PC-9 (cell line): ENCODE results near the gene SPEM3. TPM values are rescaled to one million over a fixed set of nuclear protein-coding genes. Genes with fewer than 3 reads are reported as not detected.

ENCODE experiments used
- BruUV-seq: library from RNA; stranded (reverse); fragments of 400-500 nt; replicated peaks from 2 replicates; lab custom pipeline; 2021; lab: Mats Ljungman, UMichigan
- CTCF ChIA-PET: fragments of 300-600 bp; sonication (Branson Sonifier 250); formaldehyde crosslinking; loops from one replicate; lab custom pipeline; 2022; ENCODE audit warnings: antibody characterized with exemption; lab: Charles Lee
- POLR2A ChIA-PET: fragments of 300-600 bp; sonication (Branson Sonifier 250); formaldehyde crosslinking; loops from one replicate; lab custom pipeline; 2022; ENCODE audit warnings: antibody characterized with exemption; ENCODE audit not compliant: unreplicated experiment; lab: Charles Lee
- DNase-seq, 2 experiments: peaks; one replicate each; pipeline versions ENCODE4 v3.0.0 to v3.0.0-alpha.2; 2015 to 2022; ENCODE audit warnings: mixed read lengths in 1 of 2
- H2AFZ ChIP-seq: fragments of 200-600 bp; sonication (generic); 2 replicates; pipeline ENCODE4 v1.8.1; 2017; ENCODE audit warnings: antibody characterized with exemption
- H3F3A ChIP-seq: fragments of 200-600 bp; sonication (generic); 2 replicates; pipeline ENCODE4 v1.8.1; 2017; ENCODE audit warnings: antibody characterized with exemption, mild to moderate bottlenecking, low read depth; ENCODE audit not compliant: insufficient read depth
- H3K27ac ChIP-seq: fragments of 200-600 bp; sonication (generic); 2 replicates; pipeline ENCODE4 v1.6.1; 2016; ENCODE audit warnings: mixed run types
- H3K27me3 ChIP-seq: fragments of 200-600 bp; sonication (generic); 2 replicates; pipeline ENCODE4 v1.6.1; 2016; ENCODE audit warnings: low read depth, mixed run types; ENCODE audit not compliant: insufficient read depth
- H3K36me3 ChIP-seq: fragments of 200-600 bp; sonication (generic); 2 replicates; pipeline ENCODE4 v1.6.1; 2016; ENCODE audit warnings: low read depth, mixed run types
- H3K4me1 ChIP-seq: fragments of 200-600 bp; sonication (generic); replicated peaks from 2 replicates; pipeline ENCODE4 v1.6.1; 2016; ENCODE audit warnings: mixed run types; ENCODE audit not compliant: insufficient read depth
- H3K4me2 ChIP-seq: fragments of 200-600 bp; sonication (generic); 2 replicates; pipeline ENCODE4 v1.6.1; 2017; ENCODE audit warnings: mixed run types
- H3K4me3 ChIP-seq: fragments of 200-600 bp; sonication (generic); 2 replicates; pipeline ENCODE4 v1.6.1; 2016; ENCODE audit warnings: mixed run types
- H3K79me2 ChIP-seq: fragments of 200-600 bp; sonication (generic); 2 replicates; pipeline ENCODE4 v1.6.1; 2017; ENCODE audit warnings: low read depth, mixed run types
- H3K9me2 ChIP-seq: fragments of 200-600 bp; sonication (generic); 2 replicates; pipeline ENCODE4 v1.8.1; 2017; ENCODE audit warnings: mild to moderate bottlenecking; ENCODE audit not compliant: insufficient read depth
- H3K9me3 ChIP-seq: fragments of 200-600 bp; sonication (generic); 2 replicates; pipeline ENCODE4 v1.8.1; 2016; ENCODE audit warnings: low read depth; ENCODE audit not compliant: insufficient read depth
- H4K20me1 ChIP-seq: fragments of 200-600 bp; sonication (generic); 2 replicates; pipeline ENCODE4 v1.8.1; 2017; ENCODE audit not compliant: insufficient read depth
- EZH2 ChIP-seq: fragments of 200-600 bp; sonication (generic); IDR thresholded peaks from 2 replicates; pipeline ENCODE4 v1.8.0; 2017; ENCODE audit warnings: antibody characterized with exemption, low read depth
- intact Hi-C: fragments of 100-400 bp; cut with micrococcal nuclease; formaldehyde crosslinking; loops from one replicate; pipeline ENCODE4 v1.10.0; 2022; ENCODE audit not compliant: unreplicated experiment
- total RNA-seq: library from RNA; stranded (reverse); gene quantifications from 2 replicates; pipeline ENCODE4 v1.2.3, GENCODE V29; 2021
- TF ChIP-seq, protein P1 (sequence below): fragments of 200-600 bp; sonication (generic); conservative IDR thresholded peaks from 2 replicates; pipeline ENCODE4 v1.6.1; 2017; ENCODE audit warnings: mixed run types, antibody characterized with exemption, mild to moderate bottlenecking, moderate library complexity

SPEM3 gene
- total RNA-seq, 1 experiment from 2014 or later, result not detected

DNA sequence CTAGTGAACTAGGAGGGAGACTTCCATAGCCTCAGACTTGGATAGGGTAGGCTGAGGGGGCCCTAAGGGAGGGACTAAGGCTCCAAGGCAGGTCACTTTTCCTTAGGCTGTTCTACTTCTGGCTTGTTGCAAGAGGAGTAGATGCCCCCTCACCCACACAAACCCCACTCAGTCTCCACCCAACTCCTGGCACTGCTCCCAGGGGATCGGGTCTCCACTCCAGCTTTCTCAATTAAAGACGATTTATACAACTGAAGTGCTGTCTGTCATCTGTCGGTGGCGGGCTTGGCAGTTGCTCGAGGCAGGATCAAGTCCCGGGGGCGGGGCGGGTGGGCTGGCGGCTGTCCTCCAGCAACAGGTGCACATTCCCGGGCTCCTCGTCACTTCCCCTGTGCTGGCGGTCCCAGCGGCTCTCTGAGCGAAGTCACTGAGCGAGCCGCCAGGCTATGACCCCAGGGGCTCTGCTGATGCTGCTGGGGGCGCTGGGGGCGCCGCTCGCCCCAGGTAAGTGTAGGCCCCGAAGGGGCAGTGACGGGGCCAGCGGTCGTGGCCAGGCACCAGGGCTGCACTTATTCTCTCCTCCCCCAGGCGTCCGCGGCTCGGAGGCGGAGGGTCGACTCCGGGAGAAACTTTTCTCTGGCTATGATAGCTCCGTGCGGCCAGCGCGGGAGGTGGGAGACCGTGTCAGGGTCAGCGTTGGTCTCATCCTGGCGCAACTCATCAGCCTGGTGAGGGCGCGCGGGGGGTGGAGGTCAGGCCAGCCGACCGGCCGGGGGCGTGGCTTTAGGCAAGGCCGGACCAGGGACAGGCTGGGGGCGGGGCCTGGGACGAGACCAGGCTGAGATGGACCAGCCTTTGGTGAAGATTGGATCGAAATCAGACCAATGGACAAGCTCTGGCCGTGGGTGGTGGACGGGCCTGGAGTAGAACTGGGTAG, 16.3 kb downstream of the SPEM3 start, which contains the start of gene CHRNB1:
TSS of gene CHRNB1 (plus strand) at position 380 of the 937 bp plus-strand sequence. CDS start at position 447, 67 bp downstream.
- ChIA-PET POLR2A (interaction anchor here (0.5 to 1.5 kb wide), 10 partner anchors 10 to 220 kb away, joined by 3 to 12 read pairs (median 4); partner anchors contain the start of genes CD68, SOX15, TMEM102 and TMEM256), CTCF (interaction anchor here (0.5 to 1.1 kb wide), 4 partner anchors 47 to 144 kb away, joined by 3 to 6 read pairs (median 4); no protein-coding TSS in a partner anchor)
- Histone ChIP-seq H3K79me2 (no peaks in the 10 kb centered on the region), H3K9me2 (no peaks in the 10 kb centered on the region), H3F3A (peaks cover 3% of the 10 kb centered on the region; the same call in 1 of the 2 replicates), H3K4me1 (peaks cover 12% of the 10 kb centered on the region), H3K4me3 (peak within 1 kb of the TSS; percentile 71), H3K27ac (peak within 1 kb of the TSS; percentile 75), H3K36me3 (no peaks in the 10 kb centered on the region), H3K27me3 (no peaks in the 10 kb centered on the region), H2AFZ (peak within 1 kb of the TSS; percentile 81), H4K20me1 (no peaks in the 10 kb centered on the region), H3K9me3 (no peaks in the 10 kb centered on the region), H3K4me2 (peak within 1 kb of the TSS; percentile 81)
- TF ChIP-seq, protein P1, sequence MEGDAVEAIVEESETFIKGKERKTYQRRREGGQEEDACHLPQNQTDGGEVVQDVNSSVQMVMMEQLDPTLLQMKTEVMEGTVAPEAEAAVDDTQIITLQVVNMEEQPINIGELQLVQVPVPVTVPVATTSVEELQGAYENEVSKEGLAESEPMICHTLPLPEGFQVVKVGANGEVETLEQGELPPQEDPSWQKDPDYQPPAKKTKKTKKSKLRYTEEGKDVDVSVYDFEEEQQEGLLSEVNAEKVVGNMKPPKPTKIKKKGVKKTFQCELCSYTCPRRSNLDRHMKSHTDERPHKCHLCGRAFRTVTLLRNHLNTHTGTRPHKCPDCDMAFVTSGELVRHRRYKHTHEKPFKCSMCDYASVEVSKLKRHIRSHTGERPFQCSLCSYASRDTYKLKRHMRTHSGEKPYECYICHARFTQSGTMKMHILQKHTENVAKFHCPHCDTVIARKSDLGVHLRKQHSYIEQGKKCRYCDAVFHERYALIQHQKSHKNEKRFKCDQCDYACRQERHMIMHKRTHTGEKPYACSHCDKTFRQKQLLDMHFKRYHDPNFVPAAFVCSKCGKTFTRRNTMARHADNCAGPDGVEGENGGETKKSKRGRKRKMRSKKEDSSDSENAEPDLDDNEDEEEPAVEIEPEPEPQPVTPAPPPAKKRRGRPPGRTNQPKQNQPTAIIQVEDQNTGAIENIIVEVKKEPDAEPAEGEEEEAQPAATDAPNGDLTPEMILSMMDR, result no peak
- TF ChIP-seq EZH2, result no peak
- DNase-seq, result peak; percentile 70 to 94
- no TSS peak for BruUV-seq
- intact Hi-C loops, result loop anchor here (1.0 to 2.0 kb wide), 2 partner anchors 32 to 39 kb away; partner anchors contain the start of gene POLR2A

DNA sequence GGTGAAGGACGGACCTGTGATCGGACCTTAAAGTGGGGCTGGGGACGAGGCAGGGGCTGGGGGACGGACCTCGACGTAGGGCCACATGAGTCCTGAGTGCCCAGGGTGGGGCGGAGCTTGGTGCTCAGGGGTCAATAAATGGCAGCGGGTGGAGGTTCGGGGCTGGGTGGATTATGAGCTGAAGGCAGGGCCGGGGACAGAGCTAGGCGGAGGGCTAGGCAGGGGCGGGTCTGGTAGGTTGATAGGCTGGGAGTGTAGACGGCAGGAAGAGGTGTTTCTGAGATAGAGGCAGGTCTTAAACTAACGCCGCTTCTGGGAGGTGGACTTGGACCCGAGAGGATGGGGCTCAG, 16.9 kb downstream of the SPEM3 start:
- POLR2A ChIA-PET, result interaction anchor here (0.5 to 1.4 kb wide), 12 partner anchors 9 to 219 kb away, joined by 3 to 12 read pairs (median 4); partner anchors contain the start of genes SOX15, TMEM102 and TMEM256
- Histone ChIP-seq H3K4me1 (peaks cover 17% of the 10 kb centered on the region), H2AFZ (peak overlapping the region; percentile 81; the same call in 1 of the 2 replicates), H3K4me3 (peak overlapping the region; percentile 71), H3F3A (peaks cover 9% of the 10 kb centered on the region; the same call in 1 of the 2 replicates), H4K20me1 (no peaks in the 10 kb centered on the region), H3K9me2 (no peaks in the 10 kb centered on the region), H3K36me3 (no peaks in the 10 kb centered on the region), H3K27me3 (no peaks in the 10 kb centered on the region), H3K9me3 (no peaks in the 10 kb centered on the region), H3K4me2 (peak overlapping the region; percentile 81), H3K27ac (peak overlapping the region; percentile 75), H3K79me2 (no peaks in the 10 kb centered on the region)
- TF ChIP-seq, protein P1, result no peak
- TF ChIP-seq EZH2, result no peak
- CTCF ChIA-PET, result interaction anchor here (0.6 to 1.1 kb wide), 3 partner anchors 9 to 116 kb away, joined by 3 to 5 read pairs (median 5); no protein-coding TSS in a partner anchor
- DNase-seq, result peak; percentile 66 to 92
- intact Hi-C loops, result loop anchor here (1.0 to 2.0 kb wide), 2 partner anchors 31 to 39 kb away; partner anchors contain the start of gene POLR2A
- BruUV-seq, result no TSS peak

DNA sequence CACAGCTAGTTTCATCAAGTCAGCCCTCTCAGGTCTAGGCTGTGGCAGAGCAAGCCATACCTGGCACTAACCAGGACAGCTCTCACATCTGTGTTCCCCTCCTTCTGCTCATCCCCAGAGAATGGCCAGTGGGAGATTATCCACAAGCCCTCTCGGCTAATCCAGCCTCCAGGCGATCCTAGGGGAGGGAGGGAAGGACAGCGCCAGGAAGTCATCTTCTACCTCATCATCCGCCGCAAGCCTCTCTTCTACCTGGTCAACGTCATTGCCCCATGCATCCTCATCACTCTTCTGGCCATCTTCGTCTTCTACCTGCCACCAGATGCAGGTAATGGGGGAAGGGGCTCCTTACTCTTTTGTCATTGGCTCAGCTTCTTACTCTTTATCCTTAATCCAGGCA, 19.8 kb downstream of the SPEM3 start:
- no TSS peak for BruUV-seq
- no peak overlapping the region for H3K27ac ChIP-seq
- H3K27me3 ChIP-seq, result no peaks in the 10 kb centered on the region
- peaks cover 13% of the 10 kb centered on the region; the same call in 1 of the 2 replicates for H3F3A ChIP-seq
- no peak for TF ChIP-seq EZH2
- TF ChIP-seq, protein P1, result no peak
- H3K4me1 ChIP-seq, result peaks cover 17% of the 10 kb centered on the region
- no peaks in the 10 kb centered on the region for H3K79me2 ChIP-seq
- no peaks in the 10 kb centered on the region for H3K36me3 ChIP-seq
- H3K9me2 ChIP-seq, result no peaks in the 10 kb centered on the region
- H3K4me3 ChIP-seq, result no peak overlapping the region
- POLR2A ChIA-PET, result no interaction called here
- no peaks in the 10 kb centered on the region for H4K20me1 ChIP-seq
- intact Hi-C loops, result no loop called here
- H3K9me3 ChIP-seq, result no peaks in the 10 kb centered on the region
- no peak overlapping the region for H3K4me2 ChIP-seq
- H2AFZ ChIP-seq, result no peak overlapping the region
- DNase-seq, result no peak
- CTCF ChIA-PET, result no interaction called here
